Activated CD4-positive, alpha-beta T cell treated with anti-CD3 and anti-CD28 coated beads for 1 hour (primary cell): ENCODE measurements around the gene ENG.
A peak's percentile ranks its signal among the peaks of the same experiment; 100 is the strongest.

ENCODE experiments used
- DNase-seq: peaks from one replicate; pipeline ENCODE4 v3.0.0-alpha.2; 2020

Gene ENG

DNA sequence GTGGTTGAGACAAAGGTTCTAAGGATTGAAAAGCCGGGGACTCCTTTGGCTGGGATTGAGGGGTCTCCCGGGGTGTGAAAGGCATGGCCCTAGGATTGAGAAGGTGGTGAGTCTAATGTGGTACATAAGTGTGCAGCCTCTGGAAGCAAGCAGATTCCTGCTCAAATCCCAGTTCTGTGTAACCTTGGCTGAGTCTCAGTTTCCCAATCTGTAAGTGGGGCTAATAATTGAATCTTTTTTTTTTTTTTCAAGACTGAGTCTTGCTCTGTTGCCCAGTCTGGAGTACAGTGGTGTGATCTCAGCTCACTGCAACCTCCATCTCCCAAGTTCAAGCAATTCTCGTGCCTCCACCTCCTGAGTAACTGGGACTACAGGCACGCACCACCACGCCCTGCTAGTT, 81.9 kb downstream of the ENG start:
- DNase-seq, result no peak

DNA sequence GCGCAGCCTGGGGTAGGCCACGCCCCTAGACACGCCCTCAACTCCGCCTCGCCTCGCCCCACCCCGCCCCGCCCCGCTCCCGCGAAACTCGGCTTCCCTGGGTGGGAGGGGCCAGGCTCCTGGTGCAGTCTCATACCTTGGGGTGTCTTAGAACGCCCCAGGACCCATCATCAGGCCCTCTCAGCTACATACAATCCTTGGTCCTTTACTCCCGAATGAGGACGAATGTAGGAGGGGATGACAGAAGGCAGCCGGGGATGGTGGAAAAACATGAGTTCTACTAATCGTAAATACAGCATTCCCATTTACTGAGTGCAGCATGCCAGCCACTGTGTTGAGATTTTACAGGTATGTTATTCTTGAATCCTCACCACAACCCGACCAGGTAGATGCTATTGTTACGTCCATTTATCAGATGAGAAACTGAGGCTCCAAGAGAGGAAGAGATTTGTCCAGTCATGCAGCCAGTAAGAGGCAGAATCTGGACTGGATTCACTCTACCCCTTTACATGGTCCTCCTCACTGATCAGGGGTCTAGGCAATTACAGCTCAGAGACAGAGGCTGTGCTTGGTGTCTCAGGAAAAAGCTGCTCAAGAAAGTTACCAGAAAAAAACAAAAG, 82.8 kb downstream of the ENG start:
- no peak for DNase-seq

DNA sequence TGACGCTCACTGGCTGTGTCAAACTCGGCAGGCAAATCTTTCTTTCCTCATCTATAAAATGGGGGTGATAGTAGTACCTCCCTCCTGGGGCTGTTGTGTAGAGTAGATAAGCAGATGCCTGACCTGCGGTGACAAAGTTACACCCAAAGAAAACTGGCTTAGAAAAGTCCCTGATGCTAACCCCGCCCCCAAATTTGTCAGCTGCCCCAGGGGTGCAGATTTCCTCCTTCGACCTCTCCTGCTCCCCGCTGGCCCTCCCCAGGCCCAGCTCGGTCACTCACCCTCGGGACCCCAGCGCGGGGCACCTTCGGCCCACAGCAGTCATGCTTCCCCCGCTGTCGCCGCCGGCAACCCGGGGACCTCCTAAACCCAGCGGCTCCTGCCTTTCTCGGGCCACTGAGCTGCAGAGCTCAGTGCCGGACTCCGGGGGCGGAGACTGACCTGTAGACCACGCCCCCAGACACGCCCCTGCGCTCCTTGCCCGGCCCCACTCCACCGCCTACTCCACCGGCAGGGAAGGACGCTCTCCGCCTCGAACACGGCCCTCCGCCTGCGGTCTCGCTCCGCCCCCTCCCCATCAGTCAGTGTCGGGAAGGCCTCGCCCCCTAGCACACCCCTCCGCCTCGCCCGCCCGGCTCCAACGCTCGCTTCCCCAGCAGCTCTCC, 83.4 kb downstream of the ENG start:
- peak; percentile 96 for DNase-seq

DNA sequence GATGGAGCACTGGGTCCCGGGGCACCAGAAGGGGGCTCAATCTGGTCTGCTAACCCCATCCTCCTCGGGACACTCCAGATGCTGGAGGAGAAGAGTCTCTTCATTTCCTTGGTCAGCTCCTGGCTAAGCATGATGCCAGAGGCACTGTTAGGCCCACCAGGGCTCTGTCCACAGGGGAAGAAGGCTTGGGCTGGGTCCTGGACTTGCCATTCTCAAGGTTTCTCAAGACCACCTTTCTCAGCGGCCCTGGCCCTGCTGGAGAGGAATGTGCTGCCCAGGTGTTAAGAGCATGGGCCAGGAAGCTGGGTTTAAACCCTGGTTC, 83.9 kb downstream of the ENG start:
- no peak for DNase-seq

DNA sequence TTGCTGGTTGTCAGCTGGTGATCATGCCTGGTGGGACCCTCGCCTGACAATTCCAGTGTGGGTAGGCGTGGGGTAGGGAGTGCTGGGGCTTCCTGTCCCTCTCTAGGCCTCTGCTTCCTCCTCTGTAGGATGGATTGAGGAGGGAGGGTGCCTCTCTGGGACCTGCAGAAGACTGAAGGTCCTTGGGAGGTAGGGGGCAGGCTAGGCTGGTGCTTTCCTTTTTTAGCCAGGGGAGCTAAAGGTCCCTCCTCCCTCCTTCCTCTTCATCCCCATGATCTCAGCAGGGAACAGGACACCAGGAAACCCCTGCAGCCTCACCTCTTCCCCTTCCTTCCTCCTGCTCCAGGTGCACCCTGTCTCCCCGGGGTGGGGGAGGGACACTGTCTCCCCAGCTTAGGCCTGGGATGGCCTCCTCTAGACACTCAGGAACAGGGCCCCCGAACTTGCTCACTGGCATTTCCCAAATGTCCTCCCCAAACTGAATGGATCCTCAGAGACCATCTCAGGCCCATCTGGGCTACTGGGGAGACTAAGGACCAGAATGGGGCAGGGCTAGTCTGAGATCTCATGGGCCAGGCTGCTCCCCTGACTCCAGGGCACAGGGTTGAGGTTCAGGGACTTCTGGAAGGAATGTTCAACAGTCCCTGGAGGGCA, 84.4 kb downstream of the ENG start:
- no peak for DNase-seq

DNA sequence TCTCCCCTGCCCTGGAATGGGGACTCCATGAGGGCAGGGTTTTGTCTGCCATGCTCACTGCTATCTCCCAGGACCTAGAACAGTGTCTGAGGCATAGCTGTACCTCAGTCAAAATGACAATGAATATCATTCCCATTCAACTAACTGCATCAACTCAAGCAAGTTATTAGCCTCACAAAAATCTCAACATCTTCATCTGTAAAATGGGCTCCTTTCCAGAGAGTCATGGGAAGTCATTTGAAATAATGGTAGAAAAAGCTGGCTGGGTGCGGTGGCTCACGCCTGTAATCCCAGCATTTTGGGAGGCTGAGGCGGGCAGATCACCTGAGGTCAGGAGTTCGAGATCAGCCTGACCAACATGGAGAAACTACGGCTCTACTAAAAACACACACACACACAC, 85.4 kb downstream of the ENG start:
- no peak for DNase-seq

DNA sequence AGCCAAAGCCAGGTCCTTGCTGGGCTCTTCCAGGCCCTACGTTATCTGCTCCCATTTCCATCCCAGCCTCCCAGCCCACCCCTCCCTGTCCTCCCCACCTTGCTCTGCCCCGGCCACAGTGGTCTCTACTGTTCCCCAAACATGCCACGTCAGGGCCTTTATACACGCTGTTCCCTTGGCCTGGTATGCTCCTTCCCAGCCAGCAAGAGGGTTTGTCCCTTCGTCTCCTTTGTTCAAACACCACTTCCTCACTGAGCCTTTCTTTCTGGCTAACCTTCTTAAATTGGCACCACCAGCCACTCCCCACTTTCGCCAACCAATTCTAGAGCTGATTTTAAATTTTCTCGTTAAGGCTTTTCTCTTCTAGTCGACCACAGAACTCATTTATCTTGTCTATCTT, 85.8 kb downstream of the ENG start:
- DNase-seq, result no peak

DNA sequence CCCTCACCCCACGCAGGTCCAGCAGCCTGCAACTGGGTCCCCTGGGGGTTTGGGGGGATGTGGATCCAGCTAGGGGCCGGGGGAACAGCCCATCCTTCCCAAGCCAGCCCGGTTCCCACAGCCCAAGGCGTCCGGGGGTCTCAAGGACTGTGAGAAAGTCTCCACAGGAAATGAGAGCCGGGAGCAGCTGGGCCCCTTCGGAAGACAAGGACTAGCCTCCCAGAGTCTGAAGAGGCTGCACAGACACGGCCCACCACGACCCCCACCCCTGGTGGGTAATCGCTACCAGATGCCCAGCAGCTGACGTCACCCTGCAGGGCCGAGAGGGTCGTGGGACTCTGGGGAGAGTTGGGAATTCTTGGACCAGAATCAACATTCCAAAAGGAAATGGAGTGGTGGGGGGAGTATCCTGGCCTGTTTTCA, 86.5 kb downstream of the ENG start:
- no peak for DNase-seq

DNA sequence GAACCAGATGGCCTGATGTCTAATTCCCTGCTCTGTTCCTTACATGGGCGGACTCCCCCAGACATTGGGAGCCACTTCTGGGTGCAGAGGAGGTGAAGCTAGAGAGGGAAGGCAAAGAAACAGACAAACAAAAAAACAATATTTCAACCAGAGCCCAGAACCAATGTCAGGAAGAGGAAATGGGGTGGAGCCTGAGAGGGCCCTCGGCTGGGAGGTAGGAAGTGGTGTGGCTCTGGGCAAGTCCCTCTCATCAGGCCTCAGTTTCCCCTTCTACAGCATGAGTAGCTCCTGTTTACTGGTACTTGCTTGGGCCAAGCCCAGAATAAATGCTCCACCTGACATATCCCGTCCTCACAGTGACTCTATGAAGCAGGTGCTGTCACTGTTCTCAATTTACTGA, 87.0 kb downstream of the ENG start:
- no peak for DNase-seq

DNA sequence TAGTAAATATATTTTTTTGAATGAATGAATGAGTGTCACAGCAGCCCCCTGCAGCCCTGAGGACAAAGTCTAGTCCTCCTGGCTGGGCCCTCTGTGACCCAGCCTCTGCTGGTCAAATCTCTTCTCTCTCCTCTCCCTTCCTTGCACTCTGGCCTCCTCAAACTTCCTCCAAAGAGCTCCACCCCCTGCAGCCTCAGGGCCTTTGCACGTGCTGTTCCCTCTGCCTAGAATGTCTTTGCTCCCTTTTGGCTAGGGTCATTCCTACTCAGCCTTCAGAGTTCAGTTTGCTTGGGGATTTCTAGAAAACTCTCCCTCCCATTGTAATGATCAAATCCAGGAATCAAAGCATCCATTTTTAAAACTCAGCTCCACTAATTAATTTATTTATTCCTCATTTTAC, 89.0 kb downstream of the ENG start:
- DNase-seq, result no peak
